Body of pancreas (tissue), 4 donors: Measurements from ENCODE around the gene SORCS2.

Experiments
- POLR2A ChIP-seq, 3 donors: fragments of 450-650 bp; IDR thresholded peaks; one replicate each; pipeline ENCODE4 v1.6.1; 2016; ENCODE audit warnings: antibody characterized with exemption in 3 of 3, mild to moderate bottlenecking in 2 of 3
- TF ChIP-seq, protein P1 (sequence below), 7 experiments: fragments of 450-650 bp in 4 of 7; fragments of 200-600 bp in 3 of 7; sonication (generic) in 3 of 7; IDR thresholded peaks; one replicate each; pipeline ENCODE4 v1.5.1; 2016 to 2019; ENCODE audit warnings: antibody characterized with exemption in 7 of 7

DNA sequence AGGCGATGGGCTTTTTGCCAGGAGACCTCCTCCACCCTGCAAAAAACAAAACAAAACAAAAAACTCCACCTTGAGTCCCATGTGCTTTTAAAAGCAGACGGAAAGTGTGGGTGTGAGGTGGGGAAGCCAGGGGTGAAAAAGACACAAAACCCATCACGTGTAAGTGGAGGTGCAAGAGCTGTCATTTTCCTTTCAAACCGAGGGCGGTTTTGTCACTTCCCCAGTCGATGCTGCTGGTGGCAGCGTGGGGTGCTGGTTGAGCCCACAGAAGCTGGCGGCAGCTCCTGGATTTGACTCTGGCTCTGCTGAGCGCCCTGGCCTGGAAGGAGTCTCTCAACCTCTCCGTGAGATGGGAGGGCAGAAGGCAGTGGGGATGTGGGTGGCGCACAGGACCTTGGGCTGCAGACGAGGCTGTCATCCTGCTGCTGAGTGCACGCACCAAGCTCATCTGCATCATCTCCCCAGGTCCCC, 132.3 kb downstream of the SORCS2 start:
- TF ChIP-seq POLR2A (IDR thresholded peaks at IDR 0.05), result no peak
- TF ChIP-seq, protein P1, sequence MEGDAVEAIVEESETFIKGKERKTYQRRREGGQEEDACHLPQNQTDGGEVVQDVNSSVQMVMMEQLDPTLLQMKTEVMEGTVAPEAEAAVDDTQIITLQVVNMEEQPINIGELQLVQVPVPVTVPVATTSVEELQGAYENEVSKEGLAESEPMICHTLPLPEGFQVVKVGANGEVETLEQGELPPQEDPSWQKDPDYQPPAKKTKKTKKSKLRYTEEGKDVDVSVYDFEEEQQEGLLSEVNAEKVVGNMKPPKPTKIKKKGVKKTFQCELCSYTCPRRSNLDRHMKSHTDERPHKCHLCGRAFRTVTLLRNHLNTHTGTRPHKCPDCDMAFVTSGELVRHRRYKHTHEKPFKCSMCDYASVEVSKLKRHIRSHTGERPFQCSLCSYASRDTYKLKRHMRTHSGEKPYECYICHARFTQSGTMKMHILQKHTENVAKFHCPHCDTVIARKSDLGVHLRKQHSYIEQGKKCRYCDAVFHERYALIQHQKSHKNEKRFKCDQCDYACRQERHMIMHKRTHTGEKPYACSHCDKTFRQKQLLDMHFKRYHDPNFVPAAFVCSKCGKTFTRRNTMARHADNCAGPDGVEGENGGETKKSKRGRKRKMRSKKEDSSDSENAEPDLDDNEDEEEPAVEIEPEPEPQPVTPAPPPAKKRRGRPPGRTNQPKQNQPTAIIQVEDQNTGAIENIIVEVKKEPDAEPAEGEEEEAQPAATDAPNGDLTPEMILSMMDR (IDR thresholded peaks at IDR 0.05), result no peak
